Right ventricle myocardium superior (tissue), 1 donor: ENCODE results near the gene PLEKHA6. TPM values are rescaled to one million over a fixed set of nuclear protein-coding genes. Genes with fewer than 3 reads are reported as not detected.

Experiments
- ATAC-seq: fragments of 200-7000 bp; cut with Tn5 transposase; one replicate; pipeline ENCODE4 v1.9.1; 2020; ENCODE audit warnings: mild to moderate bottlenecking; ENCODE audit not compliant: poor library complexity
- DNase-seq: peaks from one replicate; pipeline ENCODE4 v3.0.0-alpha.2; 2020
- intact Hi-C: fragments of 100-400 bp; cut with DNase I; formaldehyde crosslinking; loops from one replicate; pipeline ENCODE4 v1.11.2; 2022
- total RNA-seq: library from RNA; stranded (reverse); fragmentation: NEBNext Ultra II Directional; extraction: Animal tissue kit (Norgen Biotek cat#: 25700); gene quantifications from one replicate; pipeline ENCODE4 v1.2.1, GENCODE V29; 2021
- donor health status: DM: no; HTN: yes; CAD: no; lungs with severe emphysema.

Gene PLEKHA6
- total RNA-seq, 1 donor from 2014 or later, result 20.0 TPM

- intact Hi-C loops, result no loop called here
- ATAC-seq, result peak; percentile 50
These were observed 58.4 kb downstream of the PLEKHA6 start for GRCh38 chr1:204301171-204301957.

DNA sequence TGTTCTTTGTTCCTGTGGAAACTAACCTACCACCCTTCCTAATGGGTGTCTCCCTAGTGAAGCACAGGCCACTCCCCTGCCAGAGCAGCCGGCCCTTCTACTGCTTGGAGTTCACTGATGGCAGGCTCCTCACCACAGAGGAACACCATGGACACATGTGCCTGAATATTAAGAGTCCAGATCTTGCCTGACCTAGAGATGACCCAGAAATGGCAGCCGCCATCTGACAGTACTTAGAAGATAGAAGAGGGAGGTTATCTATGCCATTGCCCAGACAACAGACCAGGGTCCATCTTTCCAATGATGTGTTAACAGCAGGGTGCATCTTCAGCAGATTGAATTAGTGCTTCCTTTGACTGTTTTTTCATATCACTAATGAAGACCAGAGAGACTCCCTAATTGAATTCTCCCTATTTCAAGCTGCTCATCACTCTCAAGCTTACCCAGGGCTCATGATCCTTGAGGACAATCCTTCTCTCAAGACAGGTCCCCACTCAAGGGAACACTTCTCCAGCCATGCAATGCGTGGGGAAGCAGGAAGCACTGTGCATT is 59.8 kb downstream of the PLEKHA6 start:
- no peak for DNase-seq
- no peak for ATAC-seq
- intact Hi-C loops, result no loop called here

More at GRCh38 chr1:204301171-204301957, 58.4 kb downstream of the PLEKHA6 start:
- peak; percentile 62 for DNase-seq

GRCh38 chr1:204296431-204296988 is 63.2 kb downstream of the PLEKHA6 start:
- DNase-seq (no peak), ATAC-seq (peak; percentile 17)
- intact Hi-C loops, result no loop called here

DNA sequence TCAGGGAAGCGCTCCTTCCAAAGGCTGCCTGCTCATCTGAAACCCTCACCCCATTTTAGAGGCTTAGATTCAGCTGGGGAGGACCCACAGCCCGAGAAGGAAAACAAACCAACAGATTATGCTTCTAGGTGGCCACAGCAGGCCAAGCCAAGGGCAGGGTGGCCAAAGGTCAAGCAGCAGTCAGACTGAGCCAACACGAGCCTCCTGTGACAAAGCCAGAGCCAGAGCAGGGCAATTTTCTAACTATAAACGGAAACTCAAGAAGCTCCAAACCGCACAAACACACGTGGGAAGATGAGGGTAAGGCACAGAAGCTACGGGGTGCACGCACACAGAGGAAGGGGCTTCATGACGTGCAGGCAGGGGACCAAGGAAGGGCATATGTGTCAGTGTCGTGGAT is 64.1 kb downstream of the PLEKHA6 start:
- peak; percentile 34 for ATAC-seq
- intact Hi-C loops, result no loop called here
- peak; percentile 61 for DNase-seq

- peak; percentile 73 for ATAC-seq
- intact Hi-C loops, result no loop called here
- peak; percentile 69 for DNase-seq
These were observed 65.4 kb downstream of the PLEKHA6 start for GRCh38 chr1:204294357-204294756.

DNA sequence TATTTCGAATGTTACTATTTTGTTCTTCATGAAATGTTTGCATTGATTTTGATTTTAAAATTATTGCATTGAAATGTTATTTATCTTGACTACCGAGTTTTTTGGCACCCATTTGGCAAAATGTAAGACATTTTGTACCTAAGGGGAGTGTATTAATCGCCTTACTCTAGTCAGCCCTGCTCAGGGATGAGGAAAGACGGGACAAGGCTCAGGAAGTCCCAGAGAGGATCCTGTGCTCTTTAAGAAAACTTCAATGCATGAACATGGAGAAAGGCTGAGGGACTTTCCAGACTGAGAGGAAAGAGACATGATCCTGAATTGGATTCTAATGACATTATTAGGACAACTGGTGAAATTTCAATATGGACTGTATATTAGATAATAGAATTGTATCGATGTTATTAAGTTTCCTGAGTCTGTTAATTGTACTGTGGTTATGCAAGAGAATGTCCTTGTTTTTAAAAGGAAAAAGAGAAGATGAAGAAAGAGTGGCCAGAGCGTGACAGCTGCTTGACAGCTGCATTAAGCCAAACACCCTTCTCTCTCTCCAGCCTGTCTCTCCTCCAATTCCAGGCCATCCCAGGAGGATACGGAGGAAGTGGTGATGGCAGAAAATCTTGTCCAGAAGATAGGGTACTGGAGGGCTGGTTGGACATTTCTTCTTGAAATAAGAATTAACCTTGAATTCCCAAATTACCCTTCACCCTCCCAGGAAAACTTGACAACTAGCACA is 66.0 kb downstream of the PLEKHA6 start:
- ATAC-seq (peak; percentile 67), DNase-seq (peak; percentile 65)
- intact Hi-C loops, result no loop called here

GRCh38 chr1:204292740-204293139 is 67.0 kb downstream of the PLEKHA6 start:
- DNase-seq, result peak; percentile 56
- intact Hi-C loops, result no loop called here
- peak; percentile 15 for ATAC-seq

- intact Hi-C loops, result no loop called here
- peak; percentile 19 for ATAC-seq
- peak; percentile 57 for DNase-seq
These were observed 70.4 kb downstream of the PLEKHA6 start for GRCh38 chr1:204289280-204289679.

- ATAC-seq, result peak; percentile 36
- DNase-seq, result peak; percentile 79
- intact Hi-C loops, result no loop called here
These were observed 71.6 kb downstream of the PLEKHA6 start for GRCh38 chr1:204288021-204288588.

GRCh38 chr1:204287466-204287891 is 72.2 kb downstream of the PLEKHA6 start:
- ATAC-seq (peak; percentile 23), DNase-seq (no peak)
- intact Hi-C loops, result no loop called here

DNA sequence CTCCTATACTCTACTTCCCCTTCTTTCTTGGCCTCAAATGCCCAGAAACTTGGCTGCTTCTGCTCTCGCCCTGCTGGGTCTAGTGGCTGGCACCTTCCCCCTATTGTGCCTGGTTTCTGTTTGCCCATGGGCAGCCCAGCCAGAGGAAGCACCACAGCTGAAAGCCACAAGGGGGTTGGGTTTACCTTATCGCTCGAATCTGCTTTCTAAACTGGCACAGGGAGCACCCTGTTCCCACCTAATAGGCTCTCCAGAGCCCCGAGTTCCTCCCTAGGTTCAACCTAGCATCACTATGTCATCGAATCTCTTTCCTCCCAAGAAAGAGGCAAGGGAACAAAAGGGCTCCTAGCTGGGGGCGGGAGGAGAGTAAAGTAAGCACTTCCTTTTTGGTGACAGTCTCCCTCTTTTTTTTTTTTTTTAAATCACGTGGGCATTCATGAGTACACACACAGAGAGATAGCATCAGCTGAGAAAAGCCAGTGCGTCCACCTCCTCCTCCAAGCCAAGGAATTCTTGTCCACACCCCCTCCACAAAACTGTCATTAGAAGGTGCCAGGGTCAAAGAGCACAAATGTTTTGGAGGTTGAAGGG is 72.8 kb downstream of the PLEKHA6 start:
- intact Hi-C loops, result no loop called here
- no peak for DNase-seq
- peak; percentile 26 for ATAC-seq

- DNase-seq (no peak), ATAC-seq (no peak)
- intact Hi-C loops, result no loop called here
These were observed 73.4 kb downstream of the PLEKHA6 start for GRCh38 chr1:204286315-204286714.

GRCh38 chr1:204285436-204286305 is 74.1 kb downstream of the PLEKHA6 start:
- DNase-seq (no peak), ATAC-seq (no peak)
- intact Hi-C loops, result no loop called here

DNA sequence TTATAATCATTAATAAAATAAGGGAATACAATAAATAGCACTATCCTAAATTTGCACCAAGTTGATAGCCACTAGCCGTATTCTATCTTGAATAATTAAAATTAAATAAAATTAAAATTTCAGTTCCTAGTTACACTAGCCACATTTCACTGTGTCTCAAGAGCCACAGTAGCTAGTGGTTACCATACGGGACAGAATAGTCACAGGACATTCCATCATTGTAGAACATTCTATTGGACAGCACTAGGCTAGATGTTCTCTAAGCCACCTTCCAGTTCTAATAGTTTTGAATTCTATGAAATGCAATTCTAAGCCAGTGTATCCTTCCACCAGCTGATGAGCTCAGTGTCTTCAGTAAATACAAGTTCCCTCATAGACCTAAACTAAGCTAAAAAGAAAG is 74.8 kb downstream of the PLEKHA6 start:
- ATAC-seq (peak; percentile 51), DNase-seq (no peak)
- intact Hi-C loops, result no loop called here

GRCh38 chr1:204283711-204284651 is 75.7 kb downstream of the PLEKHA6 start:
- ATAC-seq (peak; percentile 59), DNase-seq (no peak)
- intact Hi-C loops, result no loop called here

- no peak for ATAC-seq
- intact Hi-C loops, result no loop called here
- no peak for DNase-seq
These were observed 76.9 kb downstream of the PLEKHA6 start for GRCh38 chr1:204282761-204283221.
